Skeletal muscle tissue (tissue), 4 donors: Measurements from ENCODE around the gene LPCAT1. TPM values are rescaled to one million over a fixed set of nuclear protein-coding genes. Genes with fewer than 3 reads are reported as not detected.

ENCODE experiments used
- H3K27ac ChIP-seq: one replicate; pipeline ENCODE4 v1.7.0; 2013; ENCODE audit warnings: mild to moderate bottlenecking, low read depth, low read length, inconsistent platforms
- H3K27me3 ChIP-seq, 3 donors: one replicate each; pipeline ENCODE4 v1.7.0; 2013; ENCODE audit warnings: low read length in 3 of 3; ENCODE audit not compliant: control insufficient read depth in 3 of 3, insufficient read depth in 3 of 3
- H3K36me3 ChIP-seq, 3 donors: one replicate each; pipeline ENCODE4 v1.7.0; 2013; ENCODE audit warnings: low read length in 3 of 3; ENCODE audit not compliant: control insufficient read depth in 3 of 3, insufficient read depth in 3 of 3
- H3K4me1 ChIP-seq, 3 donors: one replicate each; pipeline ENCODE4 v1.7.0; 2013; ENCODE audit warnings: low read length in 3 of 3, mild to moderate bottlenecking in 3 of 3; ENCODE audit not compliant: control insufficient read depth in 3 of 3, insufficient read depth in 3 of 3
- H3K4me3 ChIP-seq, 3 donors: one replicate each; pipeline ENCODE4 v1.7.0; 2013; ENCODE audit warnings: low read length in 3 of 3
- H3K9ac ChIP-seq, 3 donors: one replicate each; pipeline ENCODE4 v1.7.0; 2013; ENCODE audit warnings: low read length in 3 of 3, mild to moderate bottlenecking in 3 of 3, moderate library complexity in 2 of 3, low read depth in 1 of 3
- H3K9me3 ChIP-seq, 3 donors: one replicate each; pipeline ENCODE4 v1.7.0; 2013; ENCODE audit warnings: low read length in 3 of 3; ENCODE audit not compliant: control insufficient read depth in 3 of 3
- total RNA-seq: library from RNA; depleted of rRNA; stranded (reverse); fragments of >200 nt; gene quantifications from one replicate; pipeline ENCODE4 v1.2.3, GENCODE V29; 2014
- donor health status: Osteomylitis.

Gene LPCAT1
- total RNA-seq, 1 donor from 2014 or later, result 35.5 TPM

GRCh38 chr5:1555011-1555807 lies 31.4 kb upstream of the LPCAT1 start:
- Histone ChIP-seq H3K27ac (no peak overlapping the region), H3K27me3 (peaks cover 11 to 39% (median 23%) of the 10 kb centered on the region in 3 donors), H3K9me3 (no peaks in the 10 kb centered on the region)

GRCh38 chr5:1554410-1554967 lies 30.7 kb upstream of the LPCAT1 start:
- H3K27me3 ChIP-seq, result peaks cover 6 to 46% (median 24%) of the 10 kb centered on the region in 3 donors
- no peak overlapping the region for H3K4me3 ChIP-seq
- H3K36me3 ChIP-seq, result no peaks in the 10 kb centered on the region
- peaks cover 11 to 19% (median 13%) of the 10 kb centered on the region in 3 donors for H3K4me1 ChIP-seq
- H3K9me3 ChIP-seq, result no peaks in the 10 kb centered on the region
- H3K27ac ChIP-seq, result no peak overlapping the region
- H3K9ac ChIP-seq, result no peak overlapping the region

More at GRCh38 chr5:1555011-1555807, 31.4 kb upstream of the LPCAT1 start:
- Histone ChIP-seq H3K36me3 (no peaks in the 10 kb centered on the region), H3K4me3 (no peak overlapping the region), H3K4me1 (peaks cover 11 to 19% (median 13%) of the 10 kb centered on the region in 3 donors), H3K9ac (no peak overlapping the region)

- H3K4me3 ChIP-seq, result no peak overlapping the region
- H3K9me3 ChIP-seq, result no peaks in the 10 kb centered on the region
- peaks cover 9 to 53% (median 29%) of the 10 kb centered on the region in 3 donors for H3K27me3 ChIP-seq
- no peak overlapping the region for H3K9ac ChIP-seq
- peaks cover 11 to 19% (median 13%) of the 10 kb centered on the region in 3 donors for H3K4me1 ChIP-seq
- no peaks in the 10 kb centered on the region for H3K36me3 ChIP-seq
- H3K27ac ChIP-seq, result no peak overlapping the region
These were observed 30.0 kb upstream of the LPCAT1 start for GRCh38 chr5:1553539-1554409.

- Histone ChIP-seq H3K4me1 (peaks cover 11 to 19% (median 13%) of the 10 kb centered on the region in 3 donors), H3K27me3 (peaks cover 11 to 58% (median 26%) of the 10 kb centered on the region in 3 donors), H3K36me3 (no peaks in the 10 kb centered on the region), H3K4me3 (peak overlapping the region; percentile 54 to 59 (median 54)), H3K9me3 (no peaks in the 10 kb centered on the region), H3K9ac (peak overlapping the region in 2 of 3 donors; percentile 53 to 68), H3K27ac (peak overlapping the region; percentile 36)
These were observed 28.9 kb upstream of the LPCAT1 start for GRCh38 chr5:1552521-1553255.

GRCh38 chr5:1551426-1552301 lies 27.9 kb upstream of the LPCAT1 start:
- Histone ChIP-seq H3K4me3 (peak overlapping the region; percentile 54 to 59 (median 54)), H3K27ac (no peak overlapping the region), H3K36me3 (no peaks in the 10 kb centered on the region), H3K9ac (peak overlapping the region in 2 of 3 donors; percentile 19 to 53), H3K27me3 (peaks cover 13 to 58% (median 26%) of the 10 kb centered on the region in 3 donors), H3K4me1 (peaks cover 11 to 19% (median 13%) of the 10 kb centered on the region in 3 donors), H3K9me3 (no peaks in the 10 kb centered on the region)

GRCh38 chr5:1550287-1551076 lies 26.7 kb upstream of the LPCAT1 start:
- H3K4me1 ChIP-seq, result peaks cover 11 to 19% (median 13%) of the 10 kb centered on the region in 3 donors
- H3K36me3 ChIP-seq, result no peaks in the 10 kb centered on the region
- H3K9ac ChIP-seq, result no peak overlapping the region
- H3K27ac ChIP-seq, result no peak overlapping the region
- peaks cover 6 to 50% (median 26%) of the 10 kb centered on the region in 3 donors for H3K27me3 ChIP-seq
- H3K4me3 ChIP-seq, result no peak overlapping the region
- no peaks in the 10 kb centered on the region for H3K9me3 ChIP-seq

GRCh38 chr5:1549475-1550030 lies 25.8 kb upstream of the LPCAT1 start:
- H3K4me3 ChIP-seq, result no peak overlapping the region
- H3K36me3 ChIP-seq, result no peaks in the 10 kb centered on the region
- H3K27ac ChIP-seq, result no peak overlapping the region
- no peak overlapping the region for H3K9ac ChIP-seq
- H3K9me3 ChIP-seq, result no peaks in the 10 kb centered on the region
- peaks cover 11 to 22% (median 13%) of the 10 kb centered on the region in 3 donors for H3K4me1 ChIP-seq
- H3K27me3 ChIP-seq, result peaks cover 6 to 44% (median 22%) of the 10 kb centered on the region in 3 donors
